Measurements from ENCODE around the gene CD14.
"Not testable (repeated sequence)": the region's sequence is repeated elsewhere in the genome, so short reads cannot be mapped to it uniquely, and the experiment has no call there.

CD14 gene

GRCh38 chr5:140633021-140633471 lies at the start of gene CD14:
Gene CD14 (minus strand): TSS chr5:140633175. CDS start chr5:140633071, 104 bp downstream.
- peak; percentile 45 for DNase-seq (ENCODE audit: low spot score)

DNA sequence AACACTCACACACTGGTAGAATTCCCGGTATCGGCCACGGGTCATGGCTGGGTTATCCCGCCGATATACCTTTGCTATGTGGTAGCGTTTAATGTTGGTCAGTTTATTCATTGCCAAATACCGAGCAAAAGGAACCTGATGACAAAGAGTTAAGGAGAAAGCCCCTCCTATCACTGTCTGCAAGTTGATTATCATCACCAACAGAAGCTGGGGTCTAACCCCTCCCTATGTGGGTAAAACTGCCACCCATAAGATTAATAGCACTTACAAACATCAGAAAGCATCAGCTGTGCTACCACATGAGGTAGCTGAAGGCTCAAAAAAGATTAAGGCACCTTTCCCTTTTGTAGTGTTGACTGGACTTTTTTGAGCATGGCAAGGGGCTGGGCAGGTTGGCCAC lies 46.0 kb upstream of the CD14 start:
- DNase-seq (ENCODE audit: low spot score), result no peak

GRCh38 chr5:140677947-140678346 lies 45.0 kb upstream of the CD14 start:
- DNase-seq (ENCODE audit: low spot score), result no peak

GRCh38 chr5:140674629-140675028 lies 41.7 kb upstream of the CD14 start:
- DNase-seq (ENCODE audit: low spot score), result no peak

- DNase-seq (ENCODE audit: low spot score), result no peak
Measured at GRCh38 chr5:140674211-140674610, 41.2 kb upstream of the CD14 start.

DNA sequence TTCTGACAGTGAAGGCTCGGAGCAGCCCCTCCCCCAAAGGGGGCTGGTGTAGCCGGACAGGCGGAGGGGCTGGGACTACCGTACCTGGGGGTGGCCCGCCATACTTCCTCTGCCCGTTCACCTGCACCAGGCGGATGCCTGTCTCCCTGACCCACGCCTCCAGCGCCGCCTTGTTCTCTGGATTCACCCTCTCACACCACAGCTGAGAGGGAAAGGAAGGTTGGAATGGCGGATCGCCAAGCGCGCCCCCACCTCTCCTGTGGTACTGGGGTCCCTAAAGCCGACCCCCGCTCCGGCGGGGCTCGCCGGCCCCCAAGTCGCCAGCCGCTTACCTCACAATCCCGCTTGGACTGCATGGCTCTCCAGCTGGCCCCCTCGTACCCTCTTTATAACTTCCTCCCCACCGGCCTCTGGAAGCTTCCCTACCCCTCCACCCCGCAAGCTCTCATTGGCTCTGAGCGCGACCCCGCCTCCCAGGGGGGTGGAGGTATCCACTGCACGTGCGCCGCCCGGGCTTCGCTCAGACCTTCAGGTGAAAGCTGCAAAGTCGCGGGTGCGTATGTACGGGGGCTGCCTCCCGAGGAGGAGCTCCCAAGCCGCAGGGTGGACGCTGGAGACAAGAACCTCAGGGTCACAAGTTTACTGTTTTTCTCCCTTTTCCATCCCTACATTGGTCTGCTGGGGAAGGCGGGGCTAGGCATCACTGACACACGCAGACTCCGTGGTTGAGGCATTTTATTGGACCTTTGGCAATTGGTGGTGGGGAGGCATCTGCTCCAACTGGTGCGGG lies 40.4 kb upstream of the CD14 start, which contains the start of gene DND1:
TSS of gene DND1 (minus strand) at position 390 of the 790 bp plus-strand sequence. CDS start at position 356, 34 bp downstream.
- DNase-seq (ENCODE audit: low spot score), result no peak

DNA sequence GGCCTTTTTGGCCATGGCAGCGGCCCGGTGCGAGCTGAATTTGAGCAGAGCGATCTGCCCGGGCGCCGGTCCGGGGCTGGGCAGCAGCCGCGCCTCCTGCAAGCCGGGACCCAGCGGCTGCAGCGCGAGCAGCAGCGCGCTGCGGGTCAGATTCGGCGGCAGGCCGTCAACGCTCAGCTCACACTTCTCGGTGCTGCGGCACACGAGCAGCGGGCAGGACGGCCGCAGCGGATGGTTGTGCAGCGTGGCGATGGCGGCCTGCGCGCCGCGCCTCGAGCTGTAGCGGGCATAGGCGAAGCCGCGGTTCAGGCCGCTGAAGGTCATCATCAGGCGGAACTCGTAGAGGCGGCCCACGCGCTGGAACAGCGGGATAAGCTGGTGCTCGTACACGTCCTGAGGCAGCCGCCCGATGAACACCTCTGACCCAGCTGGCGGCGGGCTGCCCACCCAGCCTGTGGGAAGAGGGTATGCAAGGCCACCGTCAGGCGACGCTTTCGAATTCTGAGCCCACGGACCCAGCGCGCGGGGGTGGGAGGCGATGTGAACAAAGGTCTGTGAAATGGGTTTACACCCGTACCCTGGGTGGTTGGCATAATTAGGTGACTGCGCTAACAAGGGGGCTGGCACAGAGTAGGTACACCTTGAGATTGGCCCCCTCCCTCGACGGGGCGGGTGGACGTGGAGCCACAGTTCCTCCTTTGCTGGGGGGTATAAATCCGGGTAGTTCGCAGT lies 39.6 kb upstream of the CD14 start:
- no peak for DNase-seq (ENCODE audit: low spot score)

DNA sequence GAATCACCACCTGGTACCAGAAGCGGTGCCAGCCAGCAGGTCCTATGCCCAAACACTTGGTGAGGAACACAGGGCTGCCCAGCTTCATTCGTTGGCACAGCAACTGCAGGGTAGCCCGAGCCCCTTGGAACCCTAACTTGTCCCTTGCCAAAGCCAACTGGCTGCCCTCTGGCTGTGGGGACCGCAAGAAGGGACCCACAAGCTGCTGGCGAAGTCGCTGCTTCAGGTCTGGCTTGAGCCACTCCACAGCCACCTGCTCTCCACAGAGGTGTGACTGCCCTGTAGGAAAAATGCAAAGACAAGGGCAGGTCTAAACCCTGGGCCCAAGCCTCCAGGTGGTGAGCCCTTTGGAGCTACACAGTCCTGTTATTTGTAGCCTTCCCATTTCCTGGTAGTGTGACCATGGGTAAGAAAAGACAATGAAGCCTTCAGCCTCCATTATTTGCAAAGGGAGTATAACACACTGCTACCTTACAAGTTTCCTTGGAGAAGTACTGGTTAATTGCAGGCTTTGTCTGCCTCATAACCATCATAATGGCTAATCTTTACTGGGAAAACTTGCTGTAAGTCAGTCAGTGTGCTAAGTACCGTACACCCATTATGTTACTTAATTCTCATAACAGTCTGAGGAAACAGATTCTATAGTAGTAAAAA lies 38.6 kb upstream of the CD14 start:
- no peak for DNase-seq (ENCODE audit: low spot score)

- not testable (repeated sequence) for DNase-seq (ENCODE audit: low spot score)
Measured at GRCh38 chr5:140671035-140671434, 38.1 kb upstream of the CD14 start.

DNA sequence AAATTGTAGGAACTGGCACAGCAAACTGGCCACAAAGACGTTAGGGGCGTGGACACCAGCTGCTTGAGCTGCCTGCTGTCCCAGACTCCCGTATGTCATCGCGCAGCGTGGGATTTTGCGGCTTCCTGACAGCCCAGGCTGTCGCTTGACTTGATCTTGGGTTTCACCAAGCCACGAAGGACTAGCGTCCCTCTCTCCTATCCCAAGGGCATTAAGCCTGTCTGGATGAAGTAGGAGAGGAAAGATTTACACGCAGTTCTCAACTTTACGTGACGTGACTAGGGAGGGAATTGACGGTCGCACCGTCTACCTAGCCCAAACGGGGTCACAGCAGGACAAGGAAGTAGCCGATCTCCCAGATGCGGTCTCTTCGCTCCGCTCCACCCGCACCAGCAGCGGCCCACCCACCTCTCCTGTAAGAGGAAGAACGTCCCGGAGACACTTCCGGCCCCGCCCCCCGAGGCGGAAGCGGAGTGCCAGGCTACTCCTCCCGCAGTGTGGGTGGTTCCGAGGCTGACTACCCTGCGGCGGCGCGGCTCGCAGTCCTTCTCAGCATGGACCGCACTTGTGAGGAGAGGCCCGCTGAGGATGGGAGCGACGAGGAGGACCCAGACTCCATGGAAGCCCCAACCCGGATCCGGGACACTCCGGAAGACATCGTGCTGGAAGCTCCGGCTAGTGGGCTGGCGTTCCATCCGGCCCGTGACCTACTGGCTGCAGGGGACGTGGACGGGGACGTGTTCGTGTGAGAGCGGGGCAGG lies 31.6 kb upstream of the CD14 start, which contains the start of gene WDR55:
TSS of gene WDR55 (plus strand) at position 546 of the 761 bp plus-strand sequence. CDS start at position 555, 9 bp downstream.
- DNase-seq (ENCODE audit: low spot score), result peak; percentile 95

DNA sequence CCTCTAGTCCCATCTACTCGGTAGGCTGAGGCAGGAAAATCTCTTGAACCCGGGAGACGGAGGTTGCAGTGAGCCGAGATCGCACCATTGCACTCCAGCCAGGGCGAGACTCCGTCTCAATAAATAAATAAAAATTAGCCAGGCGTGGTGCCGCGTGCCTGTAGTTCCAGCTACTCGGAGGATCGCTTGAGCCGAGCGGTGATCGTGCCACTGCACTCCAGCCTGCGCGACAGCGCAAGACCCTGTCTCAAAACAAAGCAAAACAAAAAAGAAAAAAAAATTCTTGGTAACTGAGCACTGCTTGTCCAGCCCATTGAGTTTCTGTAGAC lies 31.0 kb upstream of the CD14 start:
- no peak for DNase-seq (ENCODE audit: low spot score)

- not testable (repeated sequence) for DNase-seq (ENCODE audit: low spot score)
Measured at GRCh38 chr5:140660371-140660770, 27.4 kb upstream of the CD14 start.

DNA sequence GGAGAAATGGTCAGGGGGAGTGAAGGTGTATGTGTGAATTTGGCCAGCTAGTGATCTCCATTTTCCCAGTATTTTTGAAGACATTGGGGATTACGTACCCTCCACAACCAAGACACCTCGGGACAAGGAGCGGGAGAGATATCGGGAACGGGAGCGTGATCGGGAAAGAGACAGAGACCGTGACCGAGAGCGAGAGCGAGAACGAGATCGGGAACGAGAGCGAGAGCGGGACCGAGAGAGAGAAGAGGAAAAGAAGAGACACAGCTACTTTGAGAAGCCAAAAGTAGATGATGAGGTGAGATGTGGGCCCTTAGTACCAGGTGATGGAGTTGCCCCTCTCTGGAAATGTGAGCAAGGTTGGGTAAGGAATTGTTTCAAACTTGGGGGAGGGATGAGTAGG lies 25.9 kb upstream of the CD14 start:
- no peak for DNase-seq (ENCODE audit: low spot score)

- DNase-seq (ENCODE audit: low spot score), result peak; percentile 38
Measured at GRCh38 chr5:140647042-140647419, 14.1 kb upstream of the CD14 start.

GRCh38 chr5:140642718-140643117 lies 9.7 kb upstream of the CD14 start:
- no peak for DNase-seq (ENCODE audit: low spot score)

DNA sequence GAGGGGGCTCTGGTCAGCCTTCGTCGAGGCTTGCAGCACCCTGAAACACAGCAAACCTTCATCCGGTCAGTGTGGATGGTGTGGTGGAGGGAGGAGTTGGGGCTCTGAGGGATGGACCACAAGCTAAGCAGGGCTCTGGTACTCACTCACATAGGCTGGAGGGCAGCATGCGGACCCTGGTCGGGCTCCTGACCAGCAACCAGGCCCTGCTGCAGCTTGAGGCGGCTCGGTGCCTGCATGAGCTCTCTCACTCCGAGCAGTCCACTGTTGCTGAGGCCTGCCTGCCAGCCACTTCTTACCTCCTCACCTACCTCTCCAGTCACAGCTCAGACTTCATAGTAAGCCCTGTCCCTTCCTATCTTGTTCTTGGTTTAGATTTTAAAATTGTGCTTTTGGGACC lies 8.7 kb upstream of the CD14 start:
- no peak for DNase-seq (ENCODE audit: low spot score)

DNA sequence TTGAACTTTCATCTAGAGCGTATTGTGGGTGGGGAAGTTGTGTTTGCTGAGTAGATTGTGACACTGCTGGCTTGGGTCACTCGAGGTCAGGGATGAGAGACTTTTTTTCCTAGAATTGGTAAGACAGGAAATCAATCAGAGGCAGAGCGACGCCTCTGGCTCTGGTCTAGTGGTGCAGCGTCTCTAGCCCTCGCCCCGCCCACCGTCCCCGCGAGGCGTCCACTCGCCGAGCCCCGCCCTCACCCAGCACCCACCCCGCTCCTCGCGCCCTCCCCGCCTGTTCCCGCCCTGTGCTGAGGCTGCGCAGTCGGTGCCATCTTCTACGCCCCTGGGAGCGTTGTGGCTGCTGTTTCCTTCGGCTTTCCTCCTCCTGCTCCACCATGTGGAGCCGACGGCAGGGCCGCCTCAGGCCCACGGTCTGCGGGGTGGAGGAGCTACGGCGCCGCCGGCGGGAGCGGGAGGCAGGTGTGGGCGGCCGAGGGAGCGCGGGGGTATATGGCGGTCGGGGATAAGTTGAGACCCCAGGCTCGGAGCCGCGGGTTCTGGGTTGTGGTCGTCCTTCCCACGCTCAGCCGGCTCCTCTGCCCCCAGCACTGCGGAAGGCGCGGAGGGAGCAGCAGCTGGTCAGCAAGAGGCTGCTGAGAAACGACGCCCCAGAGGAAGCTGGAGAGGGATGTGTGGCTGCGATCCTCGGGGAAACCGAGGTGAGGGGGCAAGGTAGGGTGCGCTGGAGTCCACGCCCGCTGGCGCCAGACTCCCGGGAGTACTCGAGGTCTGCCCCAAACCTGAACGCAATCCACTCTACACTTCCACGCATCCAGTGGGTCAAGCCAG lies 6.4 kb upstream of the CD14 start, which contains the start of gene TMCO6:
TSS of gene TMCO6 (plus strand) at position 304 of the 834 bp plus-strand sequence. CDS start at position 381, 77 bp downstream.
- peak; percentile 99 for DNase-seq (ENCODE audit: low spot score)

- not testable (repeated sequence) for DNase-seq (ENCODE audit: low spot score)
Measured at GRCh38 chr5:140638898-140639147, 5.8 kb upstream of the CD14 start.

- no peak for DNase-seq (ENCODE audit: low spot score)
Measured at GRCh38 chr5:140637371-140638100, 4.6 kb upstream of the CD14 start.

All from hepatic stellate cell (primary cell).